GM12878 (cell line): ENCODE measurements around the gene ETV7. TPM values are rescaled to one million over a fixed set of nuclear protein-coding genes. Genes with fewer than 3 reads are reported as not detected.

Source experiments
- ATAC-seq: fragments of 200-7000 bp; cut with Tn5 transposase; 3 replicates; pipeline ENCODE4 v1.9.1; 2020; ENCODE audit warnings: mild to moderate bottlenecking, moderate library complexity
- BruUV-seq: library from RNA; stranded (reverse); fragments of 400-500 nt; replicated peaks from 2 replicates; lab custom pipeline; 2021; lab: Mats Ljungman, UMichigan
- CTCF ChIA-PET: fragments of 300-600 bp; sonication (Branson Sonifier 250); formaldehyde crosslinking; extraction: SDS; loops from one replicate; lab custom pipeline; 2021; ENCODE audit warnings: inconsistent platforms; lab: Yijun Ruan, JAX
- POLR2A ChIA-PET: fragments of 350-600 bp; formaldehyde crosslinking; extraction: SDS; loops from one replicate; lab custom pipeline; 2021; ENCODE audit warnings: inconsistent platforms; lab: Charles Lee
- RAD21 ChIA-PET: fragments of 300-600 bp; sonication (Branson Sonifier 250); formaldehyde crosslinking; loops from one replicate; lab custom pipeline; 2023; ENCODE audit warnings: antibody characterized with exemption; ENCODE audit not compliant: unreplicated experiment; lab: Charles Lee
- SMC1A ChIA-PET: fragments of 300-600 bp; sonication (Branson Sonifier 250); formaldehyde crosslinking; loops from one replicate; lab custom pipeline; 2023; ENCODE audit not compliant: unreplicated experiment, uncharacterized antibody; lab: Charles Lee
- DNase-seq: peaks from one replicate; pipeline ENCODE4 v3.0.0-alpha.2; 2011; ENCODE audit warnings: low read depth, low spot score
- FAIRE-seq: peaks from 3 replicates; lab custom pipeline; 2011; peaks lifted over from hg19 to GRCh38; lab: Jason Lieb, UNC
- H2AFZ ChIP-seq: 2 replicates; pipeline ENCODE4 v1.6.0; 2011; ENCODE audit warnings: low read depth, low read length, control low read depth; ENCODE audit not compliant: control insufficient read depth
- H3K27ac ChIP-seq: 2 replicates; pipeline ENCODE4 v1.5.1; 2011; ENCODE audit warnings: control low read depth; ENCODE audit not compliant: control insufficient read depth, insufficient read depth
- H3K27me3 ChIP-seq, 2 experiments: replicated peaks in 1 of 2; 2 replicates each; pipeline versions ENCODE4 v1.6.0 to v1.6.1; 2011; ENCODE audit warnings: low read length in 1 of 2; ENCODE audit not compliant: control insufficient read depth in 2 of 2, insufficient read depth in 2 of 2
- H3K36me3 ChIP-seq, 2 experiments: 2 replicates each; pipeline ENCODE4 v1.5.1; 2011; ENCODE audit warnings: low read length in 1 of 2; ENCODE audit not compliant: control insufficient read depth in 2 of 2, insufficient read depth in 2 of 2
- H3K4me1 ChIP-seq: 2 replicates; pipeline ENCODE4 v1.6.1; 2011; ENCODE audit warnings: mild to moderate bottlenecking, low read length, moderate library complexity, mixed read lengths; ENCODE audit not compliant: control insufficient read depth, insufficient read depth
- H3K4me2 ChIP-seq: 2 replicates; pipeline ENCODE4 v1.6.0; 2011; ENCODE audit warnings: control low read depth; ENCODE audit not compliant: control insufficient read depth, insufficient read depth
- H3K4me3 ChIP-seq: fragments of 200-600 bp; sonication (generic); 2 replicates; pipeline ENCODE4 v1.5.1; 2016
- H3K79me2 ChIP-seq: 2 replicates; pipeline ENCODE4 v1.6.0; 2011; ENCODE audit warnings: low read length; ENCODE audit not compliant: control insufficient read depth, insufficient read depth
- H3K9ac ChIP-seq: 2 replicates; pipeline ENCODE4 v1.8.0; 2011; ENCODE audit warnings: low read length, control low read depth, mixed read lengths; ENCODE audit not compliant: control insufficient read depth, insufficient read depth
- H3K9me3 ChIP-seq: replicated peaks from 3 replicates; pipeline ENCODE4 v1.5.1; 2011; ENCODE audit warnings: mild to moderate bottlenecking, low read length; ENCODE audit not compliant: control insufficient read depth, insufficient read depth
- H4K20me1 ChIP-seq: 2 replicates; pipeline ENCODE4 v1.6.0; 2011; ENCODE audit not compliant: control insufficient read depth, insufficient read depth
- BACH1 ChIP-seq: fragments of 450-650 bp; IDR thresholded peaks from 2 replicates; pipeline ENCODE4 v1.6.1; 2017; ENCODE audit warnings: mild to moderate bottlenecking, borderline replicate concordance
- BCL3 ChIP-seq: IDR thresholded peaks from 2 replicates; pipeline ENCODE4 v1.6.1; 2011; ENCODE audit warnings: borderline replicate concordance, low read depth, mild to moderate bottlenecking, moderate library complexity, low read length; ENCODE audit not compliant: insufficient read depth, poor library complexity, severe bottlenecking
- FOS ChIP-seq: IDR thresholded peaks from 3 replicates; pipeline ENCODE4 v1.6.1; 2011; ENCODE audit warnings: borderline replicate concordance; ENCODE audit not compliant: insufficient read length; ENCODE audit errors: extremely low read depth
- KAT2A ChIP-seq: conservative IDR thresholded peaks from 2 replicates; pipeline ENCODE4 v1.6.1; 2011; ENCODE audit warnings: low read depth, low read length; ENCODE audit not compliant: control insufficient read depth
- KLF5 ChIP-seq: fragments of 450-650 bp; IDR thresholded peaks from 2 replicates; pipeline ENCODE4 v1.6.1; 2014; ENCODE audit warnings: mild to moderate bottlenecking; ENCODE audit not compliant: partially characterized antibody
- MYB ChIP-seq: fragments of 150-350 bp; IDR thresholded peaks from 2 replicates; pipeline ENCODE4 v1.6.1; 2014; ENCODE audit warnings: mild to moderate bottlenecking, low read depth, low read length, borderline replicate concordance
- RUNX3 ChIP-seq: IDR thresholded peaks from 2 replicates; pipeline ENCODE4 v1.6.1; 2012; ENCODE audit warnings: low read length, inconsistent platforms
- SIX5 ChIP-seq: IDR thresholded peaks from 2 replicates; pipeline ENCODE4 v1.6.1; 2011; ENCODE audit warnings: mild to moderate bottlenecking, low read depth, low read length, moderate library complexity; ENCODE audit not compliant: severe bottlenecking
- TARDBP ChIP-seq: IDR thresholded peaks from 2 replicates; pipeline ENCODE4 v1.6.1; 2016; ENCODE audit warnings: borderline replicate concordance
- USF2 ChIP-seq: IDR thresholded peaks from 2 replicates; pipeline ENCODE4 v1.6.1; 2011; ENCODE audit warnings: low read depth, low read length, improper control_type of control experiment, borderline replicate concordance
- ZBED1 ChIP-seq: IDR thresholded peaks from 2 replicates; pipeline ENCODE4 v1.6.1; 2016; ENCODE audit warnings: borderline replicate concordance
- WGBS: methylation state at CpG from one replicate; pipeline ENCODE4 v1.1.6; 2016; ENCODE audit warnings: low lambda C conversion rate; ENCODE audit not compliant: insufficient replicate concordance, insufficient coverage; ENCODE audit errors: missing lambda C conversion rate; 5-methylcytosine and 5-hydroxymethylcytosine counted together
- in situ Hi-C: fragments of 300-500 bp; cut with MboI; formaldehyde crosslinking; loops from 9 replicates; pipeline ENCODE4 v1.14.3; 2018; ENCODE audit warnings: mixed read lengths
- intact Hi-C: fragments of 100-400 bp; cut with micrococcal nuclease; formaldehyde crosslinking; loops from one replicate; pipeline ENCODE4 v1.14.2; 2022; ENCODE audit not compliant: unreplicated experiment
- polyA plus RNA-seq, 11 experiments: library from polyadenylated mRNA; depleted of rRNA in 4 of 11; unstranded in 6 of 11; stranded (reverse) in 5 of 11; fragments of >200 nt; fragmentation: Nextera tagmentation in 4 of 11; fragmentation: Illumina TruSeq in 1 of 11; extraction: Ambion mirVana in 4 of 11; extraction: Trizol in 1 of 11; gene quantifications; 1 replicate in 1 of 11; 2 replicates in 10 of 11; pipeline versions ENCODE4 v1.2.1 to v1.2.3, GENCODE V29; 2011 to 2016; ENCODE audit warnings: inconsistent platforms in 2 of 11, missing spikeins in 2 of 11, low read depth in 1 of 11
- total RNA-seq, 4 experiments: library from RNA; depleted of rRNA in 3 of 4; stranded (reverse); fragments of >200 nt in 3 of 4; fragmentation: Illumina TruSeq in 1 of 4; extraction: Trizol in 1 of 4; gene quantifications; 2 replicates each; pipeline versions ENCODE4 v1.2.1 to v1.2.3, GENCODE V29; 2013 to 2021
- TF ChIP-seq, protein P1 (sequence below): IDR thresholded peaks from 2 replicates; pipeline ENCODE4 v1.6.1; 2012; ENCODE audit warnings: low read depth, low read length, improper control_type of control experiment
- TF ChIP-seq, protein P2 (sequence below): fragments of 450-650 bp; IDR thresholded peaks from 2 replicates; pipeline ENCODE4 v1.6.1; 2017; ENCODE audit warnings: low read depth, mild to moderate bottlenecking, moderate library complexity
- TF ChIP-seq, protein P3 (sequence below): fragments of 450-650 bp; IDR thresholded peaks from 2 replicates; pipeline ENCODE4 v1.6.1; 2016; ENCODE audit warnings: mild to moderate bottlenecking

ETV7 gene
- total and polyA plus RNA-seq, 10 of the 15 experiments (the other 5 are each of a cell fraction or from before 2014, with no cell fraction given) = 0.04 to 1.8 (median 1.3) TPM

- Histone ChIP-seq H3K27ac (no peak overlapping the region), H3K36me3 (no peaks in the 10 kb centered on the region), H3K4me2 (no peak overlapping the region), H3K9me3 (no peaks in the 10 kb centered on the region), H3K4me1 (no peaks in the 10 kb centered on the region), H3K9ac (no peak overlapping the region), H4K20me1 (no peaks in the 10 kb centered on the region), H2AFZ (no peak overlapping the region), H3K4me3 (no peak overlapping the region), H3K79me2 (no peaks in the 10 kb centered on the region), H3K27me3 (no peaks in the 10 kb centered on the region)
- POLR2A ChIA-PET = interaction anchor here (1.4 to 2.0 kb wide), 3 partner anchors 8 to 13 kb away, joined by 3 to 6 read pairs (median 5); partner anchors contain the start of gene BNIP5
- RAD21 ChIA-PET = interaction anchor here (1.0 to 3.0 kb wide), 4 partner anchors 11 to 43 kb away, joined by 3 to 19 read pairs (median 4); no protein-coding TSS in a partner anchor
- intact Hi-C loops (no loop called here), in situ Hi-C loops (no loop called here)
- FAIRE-seq (no peak), ATAC-seq (no peak), DNase-seq (no peak)
- WGBS = 71% methylated on average over 4 of the region's 4 CpGs
- SMC1A ChIA-PET = interaction anchor here (1.0 to 4.7 kb wide), 3 partner anchors 9 to 14 kb away, joined by 3 to 33 read pairs (median 5); no protein-coding TSS in a partner anchor
- no TSS peak for BruUV-seq
- CTCF ChIA-PET = interaction anchor here (1.1 to 19.9 kb wide), 3 partner anchors 9 to 45 kb away, joined by 3 to 483 read pairs (median 9); no protein-coding TSS in a partner anchor
- TF ChIP-seq, protein P1, sequence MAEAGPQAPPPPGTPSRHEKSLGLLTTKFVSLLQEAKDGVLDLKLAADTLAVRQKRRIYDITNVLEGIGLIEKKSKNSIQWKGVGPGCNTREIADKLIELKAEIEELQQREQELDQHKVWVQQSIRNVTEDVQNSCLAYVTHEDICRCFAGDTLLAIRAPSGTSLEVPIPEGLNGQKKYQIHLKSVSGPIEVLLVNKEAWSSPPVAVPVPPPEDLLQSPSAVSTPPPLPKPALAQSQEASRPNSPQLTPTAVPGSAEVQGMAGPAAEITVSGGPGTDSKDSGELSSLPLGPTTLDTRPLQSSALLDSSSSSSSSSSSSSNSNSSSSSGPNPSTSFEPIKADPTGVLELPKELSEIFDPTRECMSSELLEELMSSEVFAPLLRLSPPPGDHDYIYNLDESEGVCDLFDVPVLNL = no peak
- TF ChIP-seq KLF5 = no peak
- TF ChIP-seq BCL3 = no peak
- no peak for TF ChIP-seq SIX5
- no peak for TF ChIP-seq BACH1
- TF ChIP-seq MYB = no peak
- TF ChIP-seq ZBED1 = no peak
- no peak for TF ChIP-seq FOS
- TF ChIP-seq, protein P2, sequence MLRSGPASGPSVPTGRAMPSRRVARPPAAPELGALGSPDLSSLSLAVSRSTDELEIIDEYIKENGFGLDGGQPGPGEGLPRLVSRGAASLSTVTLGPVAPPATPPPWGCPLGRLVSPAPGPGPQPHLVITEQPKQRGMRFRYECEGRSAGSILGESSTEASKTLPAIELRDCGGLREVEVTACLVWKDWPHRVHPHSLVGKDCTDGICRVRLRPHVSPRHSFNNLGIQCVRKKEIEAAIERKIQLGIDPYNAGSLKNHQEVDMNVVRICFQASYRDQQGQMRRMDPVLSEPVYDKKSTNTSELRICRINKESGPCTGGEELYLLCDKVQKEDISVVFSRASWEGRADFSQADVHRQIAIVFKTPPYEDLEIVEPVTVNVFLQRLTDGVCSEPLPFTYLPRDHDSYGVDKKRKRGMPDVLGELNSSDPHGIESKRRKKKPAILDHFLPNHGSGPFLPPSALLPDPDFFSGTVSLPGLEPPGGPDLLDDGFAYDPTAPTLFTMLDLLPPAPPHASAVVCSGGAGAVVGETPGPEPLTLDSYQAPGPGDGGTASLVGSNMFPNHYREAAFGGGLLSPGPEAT = no peak
- TF ChIP-seq RUNX3 = no peak
- no peak for TF ChIP-seq KAT2A
- TF ChIP-seq, protein P3, sequence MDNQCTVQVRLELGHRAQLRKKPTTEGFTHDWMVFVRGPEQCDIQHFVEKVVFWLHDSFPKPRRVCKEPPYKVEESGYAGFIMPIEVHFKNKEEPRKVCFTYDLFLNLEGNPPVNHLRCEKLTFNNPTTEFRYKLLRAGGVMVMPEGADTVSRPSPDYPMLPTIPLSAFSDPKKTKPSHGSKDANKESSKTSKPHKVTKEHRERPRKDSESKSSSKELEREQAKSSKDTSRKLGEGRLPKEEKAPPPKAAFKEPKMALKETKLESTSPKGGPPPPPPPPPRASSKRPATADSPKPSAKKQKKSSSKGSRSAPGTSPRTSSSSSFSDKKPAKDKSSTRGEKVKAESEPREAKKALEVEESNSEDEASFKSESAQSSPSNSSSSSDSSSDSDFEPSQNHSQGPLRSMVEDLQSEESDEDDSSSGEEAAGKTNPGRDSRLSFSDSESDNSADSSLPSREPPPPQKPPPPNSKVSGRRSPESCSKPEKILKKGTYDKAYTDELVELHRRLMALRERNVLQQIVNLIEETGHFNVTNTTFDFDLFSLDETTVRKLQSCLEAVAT = no peak
- no peak for TF ChIP-seq TARDBP
- no peak for TF ChIP-seq USF2
Observed at GRCh38 chr6:36347621-36348020, 39.8 kb downstream of the ETV7 start.
